ENCODE results near the gene AFF4.
"Not testable (repeated sequence)": the region's sequence is repeated elsewhere in the genome, so short reads cannot be mapped to it uniquely, and the experiment has no call there.

GRCh38 chr5:132961123-132961815 lies 2.2 kb downstream of the AFF4 start:
- TF ChIP-seq CTCF (IDR thresholded peaks at IDR 0.05); EZH2 (IDR thresholded peaks at IDR 0.05; ENCODE audit: borderline replicate concordance, insufficient read depth, low read depth, low read length, poor library complexity, severe bottlenecking): not testable (repeated sequence)

Measured in B cell (primary cell).